ENCODE measurements around the gene ZFP3. TPM values are rescaled to one million over a fixed set of nuclear protein-coding genes. Genes with fewer than 3 reads are reported as not detected.

The ZFP3 gene
- total and polyA plus RNA-seq, 2 experiments from 2014 or later, result 0.55 to 1.6 TPM

- Mint-ChIP-seq H3K9me3 (no peaks in the 10 kb centered on the region), H3K36me3 (ENCODE audit: low read depth) (no peaks in the 10 kb centered on the region), H3K4me3 (no peak overlapping the region), H3K27ac (no peak overlapping the region), H3K27me3 (ENCODE audit: insufficient read depth, low read depth, poor library complexity) (peaks cover 6% of the 10 kb centered on the region), H3K4me1 (no peaks in the 10 kb centered on the region)
- H3K79me2 ChIP-seq (replicated peaks; ENCODE audit: insufficient read depth), result no peaks in the 10 kb centered on the region
- no peak overlapping the region for H3K4me2 ChIP-seq
- H3F3A ChIP-seq (replicated peaks; ENCODE audit: low read depth), result no peaks in the 10 kb centered on the region
- H3K36me3 ChIP-seq (ENCODE audit: insufficient read depth), result no peaks in the 10 kb centered on the region; the same call in 1 of the 2 replicates
- TF ChIP-seq STAT1 (IDR thresholded peaks at IDR 0.05; ENCODE audit: unreplicated experiment) (no peak), ZNF114 (CRISPR knock-in tag; IDR thresholded peaks at IDR 0.05) (no peak), EZH2phosphoT487 (IDR thresholded peaks at IDR 0.05; ENCODE audit: unreplicated experiment) (no peak), REST (IDR thresholded peaks at IDR 0.05; ENCODE audit: unreplicated experiment) (no peak), CREB1 (CRISPR knock-in tag; IDR thresholded peaks at IDR 0.05; ENCODE audit: low read depth) (no peak), ZNF462 (CRISPR knock-in tag; IDR thresholded peaks at IDR 0.05) (no peak), CTCF (conservative IDR thresholded peaks at IDR 0.05; ENCODE audit: low read depth in 2 of 2) (no peak), ETS1 (IDR thresholded peaks at IDR 0.05) (no peak), NANOG (IDR thresholded peaks at IDR 0.05; ENCODE audit: borderline replicate concordance) (no peak), JUNB (IDR thresholded peaks at IDR 0.05; ENCODE audit: unreplicated experiment) (no peak), POLR2AphosphoS5 (IDR thresholded peaks at IDR 0.05; ENCODE audit: low read depth) (no peak)
- DNase-seq (ENCODE audit: low spot score), result no peak
- H2AFZ ChIP-seq, result no peak overlapping the region
- no peak for ATAC-seq
- no peaks in the 10 kb centered on the region for H4K20me1 ChIP-seq (replicated peaks; ENCODE audit: insufficient read depth)
- no peaks in the 10 kb centered on the region for H3K9me2 ChIP-seq (ENCODE audit: insufficient read depth)
- no peak overlapping the region for H3K27ac ChIP-seq (ENCODE audit: low read depth)
- peaks cover 5% of the 10 kb centered on the region for H3K27me3 ChIP-seq (ENCODE audit: insufficient read depth)
- H3K4me1 ChIP-seq (ENCODE audit: insufficient read depth), result no peaks in the 10 kb centered on the region
- no peak overlapping the region for H3K4me3 ChIP-seq
Measured at GRCh38 chr17:5068236-5068635, 10.0 kb upstream of the ZFP3 start.

Measured in GM23338 (cell line).